BE2C (cell line): ENCODE results near the gene ADCY9.
A peak's percentile ranks its signal among the peaks of the same experiment; 100 is the strongest.

ENCODE experiments used
- DNase-seq: peaks from one replicate; pipeline ENCODE4 v3.0.0-alpha.2; 2020
- H3K27me3 ChIP-seq: fragments of 250-450 bp; sonication (Bioruptor Pico); 2 replicates; pipeline ENCODE4 v1.5.1; 2020; ENCODE audit warnings: mild to moderate bottlenecking
- H3K36me3 ChIP-seq: fragments of 250-450 bp; sonication (Bioruptor Pico); 2 replicates; pipeline ENCODE4 v1.5.1; 2020; ENCODE audit warnings: mild to moderate bottlenecking
- H3K4me1 ChIP-seq: fragments of 250-450 bp; sonication (Bioruptor Pico); 2 replicates; pipeline ENCODE4 v1.5.1; 2020
- H3K4me3 ChIP-seq: 2 replicates; pipeline ENCODE4 v1.5.1; 2011; ENCODE audit warnings: low read depth, low read length
- H3K9me3 ChIP-seq: fragments of 250-450 bp; sonication (Bioruptor Pico); 2 replicates; pipeline ENCODE4 v1.5.1; 2020
- TF ChIP-seq, protein P1 (sequence below): IDR thresholded peaks from 2 replicates; pipeline ENCODE4 v1.5.1; 2012; ENCODE audit warnings: mild to moderate bottlenecking, low read depth, low read length

ADCY9 gene

DNA sequence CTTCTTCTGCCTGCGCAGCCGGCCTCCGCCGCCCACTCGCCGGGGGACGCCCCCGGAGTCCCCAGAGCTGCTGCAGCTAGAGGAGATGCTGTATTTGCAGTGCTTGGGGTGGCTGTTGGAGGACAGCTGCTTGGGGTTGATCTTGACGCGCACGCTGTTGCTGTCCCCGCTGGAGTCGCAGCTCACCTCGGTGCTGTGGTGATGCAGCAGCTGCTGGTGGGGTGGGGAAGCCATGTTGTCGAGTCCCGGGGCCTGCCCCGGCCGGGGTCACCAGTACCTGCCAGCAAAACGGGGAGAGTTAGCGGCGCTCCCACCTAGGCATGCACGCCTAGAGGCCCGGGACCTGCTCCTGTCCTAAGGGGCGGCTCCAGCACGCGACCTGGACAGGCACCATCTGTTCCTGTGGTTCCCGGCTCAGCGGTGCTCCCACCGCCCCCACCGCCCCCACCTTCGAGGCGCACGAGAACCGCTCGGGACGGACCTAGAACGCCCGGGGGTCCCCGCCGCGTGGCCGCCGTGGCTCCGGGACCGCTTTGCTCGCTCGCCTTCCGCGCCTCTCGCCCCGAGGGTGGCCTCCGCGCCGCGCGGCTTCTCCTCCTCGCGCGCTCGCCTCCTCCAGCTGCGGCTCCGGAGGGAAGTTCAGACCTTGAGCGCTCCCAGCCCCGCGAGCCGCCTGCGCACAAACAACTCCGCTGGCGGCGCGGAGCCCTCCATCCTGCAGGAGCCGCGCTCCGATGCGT, 863 bp downstream of the ADCY9 start:
- Histone ChIP-seq H3K4me3 (peak overlapping the region; percentile 73), H3K36me3 (peaks cover 10% of the 10 kb centered on the region), H3K4me1 (0 out of 2 replicates have a peak, but pooled peaks cover 4% of the 10 kb centered on the region), H3K9me3 (no peaks in the 10 kb centered on the region), H3K27me3 (no peaks in the 10 kb centered on the region)
- DNase-seq: peak; percentile 76
- TF ChIP-seq, protein P1, sequence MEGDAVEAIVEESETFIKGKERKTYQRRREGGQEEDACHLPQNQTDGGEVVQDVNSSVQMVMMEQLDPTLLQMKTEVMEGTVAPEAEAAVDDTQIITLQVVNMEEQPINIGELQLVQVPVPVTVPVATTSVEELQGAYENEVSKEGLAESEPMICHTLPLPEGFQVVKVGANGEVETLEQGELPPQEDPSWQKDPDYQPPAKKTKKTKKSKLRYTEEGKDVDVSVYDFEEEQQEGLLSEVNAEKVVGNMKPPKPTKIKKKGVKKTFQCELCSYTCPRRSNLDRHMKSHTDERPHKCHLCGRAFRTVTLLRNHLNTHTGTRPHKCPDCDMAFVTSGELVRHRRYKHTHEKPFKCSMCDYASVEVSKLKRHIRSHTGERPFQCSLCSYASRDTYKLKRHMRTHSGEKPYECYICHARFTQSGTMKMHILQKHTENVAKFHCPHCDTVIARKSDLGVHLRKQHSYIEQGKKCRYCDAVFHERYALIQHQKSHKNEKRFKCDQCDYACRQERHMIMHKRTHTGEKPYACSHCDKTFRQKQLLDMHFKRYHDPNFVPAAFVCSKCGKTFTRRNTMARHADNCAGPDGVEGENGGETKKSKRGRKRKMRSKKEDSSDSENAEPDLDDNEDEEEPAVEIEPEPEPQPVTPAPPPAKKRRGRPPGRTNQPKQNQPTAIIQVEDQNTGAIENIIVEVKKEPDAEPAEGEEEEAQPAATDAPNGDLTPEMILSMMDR: no peak

GRCh38 chr16:4114257-4115208, 1.7 kb downstream of the ADCY9 start:
- H3K27me3 ChIP-seq: no peaks in the 10 kb centered on the region
- no peak for DNase-seq
- H3K36me3 ChIP-seq: peaks cover 10% of the 10 kb centered on the region
- TF ChIP-seq, protein P1: no peak
- 0 out of 2 replicates have a peak, but pooled peaks cover 4% of the 10 kb centered on the region for H3K4me1 ChIP-seq
- H3K4me3 ChIP-seq: peak overlapping the region; percentile 73
- no peaks in the 10 kb centered on the region for H3K9me3 ChIP-seq

DNA sequence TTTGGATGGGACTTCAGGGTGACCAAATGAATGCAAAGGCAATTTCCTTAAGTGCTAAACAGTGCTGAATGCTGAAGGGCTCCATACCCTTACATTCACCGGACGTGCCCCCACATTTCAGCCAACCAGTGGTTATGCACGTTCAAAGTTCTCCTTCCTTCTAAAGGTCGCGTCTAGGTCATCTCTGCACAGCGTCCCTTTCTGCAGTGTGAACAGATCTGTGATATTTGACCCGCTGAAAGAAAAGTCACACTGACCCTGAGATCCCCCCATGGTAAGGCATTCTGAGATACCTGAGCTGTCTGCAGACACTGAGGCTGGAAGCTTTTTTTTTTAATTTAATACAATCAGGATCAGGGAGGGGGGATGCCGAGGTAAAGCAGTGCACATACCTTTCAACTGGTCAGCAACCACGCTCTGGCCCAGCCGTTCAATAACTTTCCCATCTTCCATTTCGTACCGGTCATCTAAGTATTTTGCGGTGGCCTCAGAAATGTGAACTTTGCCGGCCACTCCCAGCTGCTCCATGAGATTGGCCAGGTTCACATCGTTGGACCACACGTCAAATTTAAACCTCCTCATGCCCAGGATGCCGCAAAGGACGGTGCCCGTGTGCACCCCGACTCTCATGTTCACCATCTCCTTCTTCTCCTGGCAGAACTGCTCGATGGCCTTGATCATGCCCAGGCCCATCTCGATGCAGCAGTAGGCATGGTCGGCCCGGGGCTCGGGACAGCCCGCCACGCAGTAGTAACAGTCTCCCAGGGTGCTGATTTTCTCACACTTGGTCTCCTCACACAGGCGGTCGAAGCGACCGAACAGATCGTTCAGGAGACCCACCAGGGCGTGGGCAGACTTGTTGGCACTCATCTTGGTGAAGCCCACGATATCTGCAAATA, 2.6 kb downstream of the ADCY9 start:
- TF ChIP-seq, protein P1: no peak
- Histone ChIP-seq H3K9me3 (no peaks in the 10 kb centered on the region), H3K27me3 (no peaks in the 10 kb centered on the region), H3K4me3 (peak overlapping the region; percentile 60), H3K4me1 (0 out of 2 replicates have a peak, but pooled peaks cover 4% of the 10 kb centered on the region), H3K36me3 (peaks cover 10% of the 10 kb centered on the region)
- no peak for DNase-seq

DNA sequence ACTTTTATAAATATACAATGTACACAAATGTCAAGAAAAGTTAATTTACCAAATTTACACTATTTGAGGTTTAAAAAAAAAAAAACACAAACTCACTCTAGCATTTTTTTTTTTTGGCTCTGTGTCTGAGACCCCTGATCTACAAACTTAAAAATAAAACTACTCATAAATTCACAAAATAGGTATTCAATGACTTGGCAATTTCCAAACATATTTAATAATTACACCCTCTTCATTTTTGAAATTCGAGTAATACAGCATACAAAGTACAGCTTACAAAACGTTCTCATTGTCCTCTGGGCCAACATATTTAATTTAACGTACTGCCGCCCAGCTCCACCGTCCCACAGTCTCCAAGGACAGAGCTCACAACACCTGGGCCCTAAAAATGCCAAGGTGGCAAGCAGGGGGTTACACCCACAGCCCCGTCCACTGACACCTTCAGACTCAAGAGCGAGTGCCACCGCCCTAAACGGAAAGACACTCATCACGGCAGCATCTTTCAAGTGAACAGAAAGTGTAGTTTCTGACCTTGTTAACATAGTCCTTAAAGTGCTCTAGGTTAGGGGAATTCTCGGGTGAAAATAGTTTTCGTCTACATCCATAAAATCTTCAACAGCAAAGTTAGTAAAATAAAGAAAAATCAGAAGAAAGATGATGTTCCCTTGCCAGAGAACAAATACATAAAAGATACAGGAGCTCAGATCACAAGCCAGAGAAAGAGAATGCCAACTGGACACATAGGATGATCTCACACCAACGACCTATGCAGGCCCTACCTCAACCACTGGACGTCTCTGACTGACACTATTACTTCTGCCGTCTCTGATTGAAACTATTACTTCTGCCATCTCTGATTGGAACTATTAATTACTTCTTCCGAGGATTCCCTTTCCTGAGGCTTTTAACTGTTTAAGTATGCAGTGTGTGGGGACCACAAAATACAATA, 4.2 kb downstream of the ADCY9 start:
- no peak for DNase-seq
- Histone ChIP-seq H3K36me3 (peaks cover 14% of the 10 kb centered on the region), H3K9me3 (no peaks in the 10 kb centered on the region), H3K4me3 (peak overlapping the region; percentile 60), H3K4me1 (0 out of 2 replicates have a peak, but pooled peaks cover 4% of the 10 kb centered on the region), H3K27me3 (no peaks in the 10 kb centered on the region)
- TF ChIP-seq, protein P1: no peak

DNA sequence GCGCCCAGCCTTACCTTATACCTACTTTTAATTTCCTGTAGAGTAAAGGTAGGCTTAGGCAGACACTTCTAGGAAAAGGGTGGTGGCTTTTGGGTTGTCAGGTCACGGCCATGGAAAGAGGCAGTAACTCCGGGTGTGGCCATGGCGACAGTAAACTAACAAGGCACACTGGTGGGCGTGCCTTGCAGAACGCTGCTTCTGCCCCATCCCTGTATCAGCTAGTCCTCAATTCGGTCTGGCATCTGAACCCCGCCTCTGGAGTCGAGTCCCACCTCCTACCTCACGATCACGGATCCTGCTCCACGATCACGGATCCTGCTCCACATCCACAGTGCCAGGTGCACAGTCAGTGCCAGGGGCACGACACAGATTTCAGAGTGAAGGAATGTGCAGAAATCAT, 5.6 kb downstream of the ADCY9 start:
- Histone ChIP-seq H3K4me1 (0 out of 2 replicates have a peak, but pooled peaks cover 4% of the 10 kb centered on the region), H3K9me3 (no peaks in the 10 kb centered on the region), H3K4me3 (no peak overlapping the region), H3K36me3 (peaks cover 14% of the 10 kb centered on the region), H3K27me3 (no peaks in the 10 kb centered on the region)
- TF ChIP-seq, protein P1: no peak
- DNase-seq: no peak
